GM12878 (cell line): Measurements from ENCODE around the gene TECPR1. TPM values are rescaled to one million over a fixed set of nuclear protein-coding genes. Genes with fewer than 3 reads are reported as not detected.

ENCODE experiments used
- ATAC-seq: fragments of 200-7000 bp; cut with Tn5 transposase; 3 replicates; pipeline ENCODE4 v1.9.1; 2020; ENCODE audit warnings: mild to moderate bottlenecking, moderate library complexity
- BruUV-seq: library from RNA; stranded (reverse); fragments of 400-500 nt; replicated peaks from 2 replicates; lab custom pipeline; 2021; lab: Mats Ljungman, UMichigan
- CTCF ChIA-PET: fragments of 300-600 bp; sonication (Branson Sonifier 250); formaldehyde crosslinking; extraction: SDS; loops from one replicate; lab custom pipeline; 2021; ENCODE audit warnings: inconsistent platforms; lab: Yijun Ruan, JAX
- POLR2A ChIA-PET: fragments of 350-600 bp; formaldehyde crosslinking; extraction: SDS; loops from one replicate; lab custom pipeline; 2021; ENCODE audit warnings: inconsistent platforms; lab: Charles Lee
- RAD21 ChIA-PET: fragments of 300-600 bp; sonication (Branson Sonifier 250); formaldehyde crosslinking; loops from one replicate; lab custom pipeline; 2023; ENCODE audit warnings: antibody characterized with exemption; ENCODE audit not compliant: unreplicated experiment; lab: Charles Lee
- SMC1A ChIA-PET: fragments of 300-600 bp; sonication (Branson Sonifier 250); formaldehyde crosslinking; loops from one replicate; lab custom pipeline; 2023; ENCODE audit not compliant: unreplicated experiment, uncharacterized antibody; lab: Charles Lee
- DNase-seq: peaks from one replicate; pipeline ENCODE4 v3.0.0-alpha.2; 2011; ENCODE audit warnings: low read depth, low spot score
- FAIRE-seq: peaks from 3 replicates; lab custom pipeline; 2011; peaks lifted over from hg19 to GRCh38; lab: Jason Lieb, UNC
- H2AFZ ChIP-seq: 2 replicates; pipeline ENCODE4 v1.6.0; 2011; ENCODE audit warnings: low read depth, low read length, control low read depth; ENCODE audit not compliant: control insufficient read depth
- H3K27ac ChIP-seq: 2 replicates; pipeline ENCODE4 v1.5.1; 2011; ENCODE audit warnings: control low read depth; ENCODE audit not compliant: control insufficient read depth, insufficient read depth
- H3K27me3 ChIP-seq, 2 experiments: replicated peaks in 1 of 2; 2 replicates each; pipeline versions ENCODE4 v1.6.0 to v1.6.1; 2011; ENCODE audit warnings: low read length in 1 of 2; ENCODE audit not compliant: control insufficient read depth in 2 of 2, insufficient read depth in 2 of 2
- H3K36me3 ChIP-seq, 2 experiments: 2 replicates each; pipeline ENCODE4 v1.5.1; 2011; ENCODE audit warnings: low read length in 1 of 2; ENCODE audit not compliant: control insufficient read depth in 2 of 2, insufficient read depth in 2 of 2
- H3K4me1 ChIP-seq: 2 replicates; pipeline ENCODE4 v1.6.1; 2011; ENCODE audit warnings: mild to moderate bottlenecking, low read length, moderate library complexity, mixed read lengths; ENCODE audit not compliant: control insufficient read depth, insufficient read depth
- H3K4me2 ChIP-seq: 2 replicates; pipeline ENCODE4 v1.6.0; 2011; ENCODE audit warnings: control low read depth; ENCODE audit not compliant: control insufficient read depth, insufficient read depth
- H3K4me3 ChIP-seq: fragments of 200-600 bp; sonication (generic); 2 replicates; pipeline ENCODE4 v1.5.1; 2016
- H3K79me2 ChIP-seq: 2 replicates; pipeline ENCODE4 v1.6.0; 2011; ENCODE audit warnings: low read length; ENCODE audit not compliant: control insufficient read depth, insufficient read depth
- H3K9ac ChIP-seq: 2 replicates; pipeline ENCODE4 v1.8.0; 2011; ENCODE audit warnings: low read length, control low read depth, mixed read lengths; ENCODE audit not compliant: control insufficient read depth, insufficient read depth
- H3K9me3 ChIP-seq: replicated peaks from 3 replicates; pipeline ENCODE4 v1.5.1; 2011; ENCODE audit warnings: mild to moderate bottlenecking, low read length; ENCODE audit not compliant: control insufficient read depth, insufficient read depth
- H4K20me1 ChIP-seq: 2 replicates; pipeline ENCODE4 v1.6.0; 2011; ENCODE audit not compliant: control insufficient read depth, insufficient read depth
- CHD4 ChIP-seq: fragments of 200-600 bp; sonication (generic); IDR thresholded peaks from 2 replicates; pipeline ENCODE4 v1.6.1; 2016; ENCODE audit warnings: mild to moderate bottlenecking
- MTA2 ChIP-seq: fragments of 450-650 bp; IDR thresholded peaks from 2 replicates; pipeline ENCODE4 v1.6.1; 2016; ENCODE audit warnings: low read depth, mild to moderate bottlenecking, moderate library complexity
- NFXL1 ChIP-seq: fragments of 450-650 bp; IDR thresholded peaks from 2 replicates; pipeline ENCODE4 v1.6.1; 2017; ENCODE audit warnings: antibody characterized with exemption, mild to moderate bottlenecking, borderline replicate concordance
- RAD21 ChIP-seq: IDR thresholded peaks from 2 replicates; pipeline ENCODE4 v1.6.1; 2011; ENCODE audit warnings: mild to moderate bottlenecking, low read depth, low read length, moderate library complexity; ENCODE audit not compliant: insufficient read depth
- SUPT20H ChIP-seq: IDR thresholded peaks from 2 replicates; pipeline ENCODE4 v1.6.1; 2011; ENCODE audit warnings: low read depth, mild to moderate bottlenecking, low read length, moderate library complexity, borderline replicate concordance; ENCODE audit not compliant: control insufficient read depth
- ZNF217 ChIP-seq: fragments of 450-650 bp; IDR thresholded peaks from 2 replicates; pipeline ENCODE4 v1.6.1; 2017; ENCODE audit warnings: antibody characterized with exemption, mild to moderate bottlenecking
- WGBS: methylation state at CpG from one replicate; pipeline ENCODE4 v1.1.6; 2016; ENCODE audit warnings: low lambda C conversion rate; ENCODE audit not compliant: insufficient replicate concordance, insufficient coverage; ENCODE audit errors: missing lambda C conversion rate; 5-methylcytosine and 5-hydroxymethylcytosine counted together
- in situ Hi-C: fragments of 300-500 bp; cut with MboI; formaldehyde crosslinking; loops from 9 replicates; pipeline ENCODE4 v1.14.3; 2018; ENCODE audit warnings: mixed read lengths
- intact Hi-C: fragments of 100-400 bp; cut with micrococcal nuclease; formaldehyde crosslinking; loops from one replicate; pipeline ENCODE4 v1.14.2; 2022; ENCODE audit not compliant: unreplicated experiment
- polyA plus RNA-seq, 11 experiments: library from polyadenylated mRNA; depleted of rRNA in 4 of 11; unstranded in 6 of 11; stranded (reverse) in 5 of 11; fragments of >200 nt; fragmentation: Nextera tagmentation in 4 of 11; fragmentation: Illumina TruSeq in 1 of 11; extraction: Ambion mirVana in 4 of 11; extraction: Trizol in 1 of 11; gene quantifications; 1 replicate in 1 of 11; 2 replicates in 10 of 11; pipeline versions ENCODE4 v1.2.1 to v1.2.3, GENCODE V29; 2011 to 2016; ENCODE audit warnings: inconsistent platforms in 2 of 11, missing spikeins in 2 of 11, low read depth in 1 of 11
- total RNA-seq, 4 experiments: library from RNA; depleted of rRNA in 3 of 4; stranded (reverse); fragments of >200 nt in 3 of 4; fragmentation: Illumina TruSeq in 1 of 4; extraction: Trizol in 1 of 4; gene quantifications; 2 replicates each; pipeline versions ENCODE4 v1.2.1 to v1.2.3, GENCODE V29; 2013 to 2021
- TF ChIP-seq, protein P1 (sequence below): fragments of 450-650 bp; IDR thresholded peaks from 2 replicates; pipeline ENCODE4 v1.6.1; 2014; ENCODE audit warnings: mild to moderate bottlenecking
- TF ChIP-seq, protein P2 (sequence below): fragments of 450-650 bp; IDR thresholded peaks from 2 replicates; pipeline ENCODE4 v1.6.1; 2017; ENCODE audit warnings: antibody characterized with exemption, mild to moderate bottlenecking, moderate library complexity
- TF ChIP-seq, protein P3 (sequence below), 3 experiments: IDR thresholded peaks in 2 of 3; conservative IDR thresholded peaks in 1 of 3; 2 replicates each; pipeline ENCODE4 v1.5.1; 2011; ENCODE audit warnings: low read depth in 3 of 3, low read length in 3 of 3, mild to moderate bottlenecking in 3 of 3, control low read depth in 2 of 3, moderate library complexity in 2 of 3, inconsistent platforms in 1 of 3, mixed read lengths in 1 of 3; ENCODE audit not compliant: control insufficient read depth in 2 of 3, insufficient read depth in 1 of 3; ENCODE audit errors: extremely low read depth in 1 of 3
- TF ChIP-seq, protein P4 (sequence below): IDR thresholded peaks from 2 replicates; pipeline ENCODE4 v1.6.1; 2012; ENCODE audit warnings: improper control_type of control experiment, low read depth, low read length; ENCODE audit not compliant: insufficient replicate concordance

The TECPR1 gene
- total and polyA plus RNA-seq, 10 of the 15 experiments (the other 5 are each of a cell fraction or from before 2014, with no cell fraction given) = 0.26 to 16.8 (median 4.2) TPM

GRCh38 chr7:98267303-98267702, 15.3 kb upstream of the TECPR1 start (continued):
- TF ChIP-seq, protein P1, sequence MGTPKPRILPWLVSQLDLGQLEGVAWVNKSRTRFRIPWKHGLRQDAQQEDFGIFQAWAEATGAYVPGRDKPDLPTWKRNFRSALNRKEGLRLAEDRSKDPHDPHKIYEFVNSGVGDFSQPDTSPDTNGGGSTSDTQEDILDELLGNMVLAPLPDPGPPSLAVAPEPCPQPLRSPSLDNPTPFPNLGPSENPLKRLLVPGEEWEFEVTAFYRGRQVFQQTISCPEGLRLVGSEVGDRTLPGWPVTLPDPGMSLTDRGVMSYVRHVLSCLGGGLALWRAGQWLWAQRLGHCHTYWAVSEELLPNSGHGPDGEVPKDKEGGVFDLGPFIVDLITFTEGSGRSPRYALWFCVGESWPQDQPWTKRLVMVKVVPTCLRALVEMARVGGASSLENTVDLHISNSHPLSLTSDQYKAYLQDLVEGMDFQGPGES = no peak
- no peak for TF ChIP-seq SUPT20H
- TF ChIP-seq ZNF217 = no peak
- TF ChIP-seq MTA2 = no peak

GRCh38 chr7:98266840-98267239, 14.8 kb upstream of the TECPR1 start:
- FAIRE-seq (no peak), ATAC-seq (peak; percentile 79), DNase-seq (no peak)
- no peaks in the 10 kb centered on the region for H3K79me2 ChIP-seq
- H3K9me3 ChIP-seq = no peaks in the 10 kb centered on the region; the same call in 2 of the 3 replicates
- no peak overlapping the region for H3K27ac ChIP-seq
- H3K9ac ChIP-seq = no peak overlapping the region
- intact Hi-C loops (no loop called here), in situ Hi-C loops (no loop called here)
- H3K4me2 ChIP-seq = no peak overlapping the region
- 36% methylated on average over 2 of the region's 2 CpGs for WGBS
- no peaks in the 10 kb centered on the region for H3K36me3 ChIP-seq
- H3K4me1 ChIP-seq = no peaks in the 10 kb centered on the region
- ChIA-PET SMC1A (interaction anchor here (0.6 to 2.0 kb wide), 2 partner anchors 135 to 387 kb away, joined by 3 to 5 read pairs; partner anchors contain the start of gene BAIAP2L1), POLR2A (no interaction called here), CTCF (interaction anchor here (1.5 to 3.1 kb wide), 2 partner anchors 135 to 161 kb away, joined by 4 to 19 read pairs; partner anchors contain the start of genes BAIAP2L1 and LMTK2), RAD21 (interaction anchor here (0.6 kb wide), 1 partner anchor 132 kb away, joined by 3 read pairs; no protein-coding TSS in a partner anchor)
- H3K27me3 ChIP-seq = no peaks in the 10 kb centered on the region
- H2AFZ ChIP-seq = no peak overlapping the region
- H4K20me1 ChIP-seq = no peaks in the 10 kb centered on the region
- BruUV-seq = no TSS peak
- H3K4me3 ChIP-seq = no peak overlapping the region
- TF ChIP-seq, protein P2, sequence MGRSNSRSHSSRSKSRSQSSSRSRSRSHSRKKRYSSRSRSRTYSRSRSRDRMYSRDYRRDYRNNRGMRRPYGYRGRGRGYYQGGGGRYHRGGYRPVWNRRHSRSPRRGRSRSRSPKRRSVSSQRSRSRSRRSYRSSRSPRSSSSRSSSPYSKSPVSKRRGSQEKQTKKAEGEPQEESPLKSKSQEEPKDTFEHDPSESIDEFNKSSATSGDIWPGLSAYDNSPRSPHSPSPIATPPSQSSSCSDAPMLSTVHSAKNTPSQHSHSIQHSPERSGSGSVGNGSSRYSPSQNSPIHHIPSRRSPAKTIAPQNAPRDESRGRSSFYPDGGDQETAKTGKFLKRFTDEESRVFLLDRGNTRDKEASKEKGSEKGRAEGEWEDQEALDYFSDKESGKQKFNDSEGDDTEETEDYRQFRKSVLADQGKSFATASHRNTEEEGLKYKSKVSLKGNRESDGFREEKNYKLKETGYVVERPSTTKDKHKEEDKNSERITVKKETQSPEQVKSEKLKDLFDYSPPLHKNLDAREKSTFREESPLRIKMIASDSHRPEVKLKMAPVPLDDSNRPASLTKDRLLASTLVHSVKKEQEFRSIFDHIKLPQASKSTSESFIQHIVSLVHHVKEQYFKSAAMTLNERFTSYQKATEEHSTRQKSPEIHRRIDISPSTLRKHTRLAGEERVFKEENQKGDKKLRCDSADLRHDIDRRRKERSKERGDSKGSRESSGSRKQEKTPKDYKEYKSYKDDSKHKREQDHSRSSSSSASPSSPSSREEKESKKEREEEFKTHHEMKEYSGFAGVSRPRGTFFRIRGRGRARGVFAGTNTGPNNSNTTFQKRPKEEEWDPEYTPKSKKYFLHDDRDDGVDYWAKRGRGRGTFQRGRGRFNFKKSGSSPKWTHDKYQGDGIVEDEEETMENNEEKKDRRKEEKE = no peak
- TF ChIP-seq RAD21 (0 out of 2 replicates have a peak, but pooled peaks have one; percentile 6), CHD4 (no peak), NFXL1 (no peak)
- TF ChIP-seq, protein P3, sequence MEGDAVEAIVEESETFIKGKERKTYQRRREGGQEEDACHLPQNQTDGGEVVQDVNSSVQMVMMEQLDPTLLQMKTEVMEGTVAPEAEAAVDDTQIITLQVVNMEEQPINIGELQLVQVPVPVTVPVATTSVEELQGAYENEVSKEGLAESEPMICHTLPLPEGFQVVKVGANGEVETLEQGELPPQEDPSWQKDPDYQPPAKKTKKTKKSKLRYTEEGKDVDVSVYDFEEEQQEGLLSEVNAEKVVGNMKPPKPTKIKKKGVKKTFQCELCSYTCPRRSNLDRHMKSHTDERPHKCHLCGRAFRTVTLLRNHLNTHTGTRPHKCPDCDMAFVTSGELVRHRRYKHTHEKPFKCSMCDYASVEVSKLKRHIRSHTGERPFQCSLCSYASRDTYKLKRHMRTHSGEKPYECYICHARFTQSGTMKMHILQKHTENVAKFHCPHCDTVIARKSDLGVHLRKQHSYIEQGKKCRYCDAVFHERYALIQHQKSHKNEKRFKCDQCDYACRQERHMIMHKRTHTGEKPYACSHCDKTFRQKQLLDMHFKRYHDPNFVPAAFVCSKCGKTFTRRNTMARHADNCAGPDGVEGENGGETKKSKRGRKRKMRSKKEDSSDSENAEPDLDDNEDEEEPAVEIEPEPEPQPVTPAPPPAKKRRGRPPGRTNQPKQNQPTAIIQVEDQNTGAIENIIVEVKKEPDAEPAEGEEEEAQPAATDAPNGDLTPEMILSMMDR (IDR thresholded peaks at IDR 0.05 in 2 of 3, conservative IDR thresholded peaks at IDR 0.05 in 1 of 3; ENCODE audit: control insufficient read depth in 2 of 3, extremely low read depth in 1 of 3, insufficient read depth in 1 of 3, low read depth in 3 of 3, low read length in 3 of 3) = peak; percentile 20 to 41 (median 24); a peak in 2 of 6 replicates
- TF ChIP-seq, protein P4, sequence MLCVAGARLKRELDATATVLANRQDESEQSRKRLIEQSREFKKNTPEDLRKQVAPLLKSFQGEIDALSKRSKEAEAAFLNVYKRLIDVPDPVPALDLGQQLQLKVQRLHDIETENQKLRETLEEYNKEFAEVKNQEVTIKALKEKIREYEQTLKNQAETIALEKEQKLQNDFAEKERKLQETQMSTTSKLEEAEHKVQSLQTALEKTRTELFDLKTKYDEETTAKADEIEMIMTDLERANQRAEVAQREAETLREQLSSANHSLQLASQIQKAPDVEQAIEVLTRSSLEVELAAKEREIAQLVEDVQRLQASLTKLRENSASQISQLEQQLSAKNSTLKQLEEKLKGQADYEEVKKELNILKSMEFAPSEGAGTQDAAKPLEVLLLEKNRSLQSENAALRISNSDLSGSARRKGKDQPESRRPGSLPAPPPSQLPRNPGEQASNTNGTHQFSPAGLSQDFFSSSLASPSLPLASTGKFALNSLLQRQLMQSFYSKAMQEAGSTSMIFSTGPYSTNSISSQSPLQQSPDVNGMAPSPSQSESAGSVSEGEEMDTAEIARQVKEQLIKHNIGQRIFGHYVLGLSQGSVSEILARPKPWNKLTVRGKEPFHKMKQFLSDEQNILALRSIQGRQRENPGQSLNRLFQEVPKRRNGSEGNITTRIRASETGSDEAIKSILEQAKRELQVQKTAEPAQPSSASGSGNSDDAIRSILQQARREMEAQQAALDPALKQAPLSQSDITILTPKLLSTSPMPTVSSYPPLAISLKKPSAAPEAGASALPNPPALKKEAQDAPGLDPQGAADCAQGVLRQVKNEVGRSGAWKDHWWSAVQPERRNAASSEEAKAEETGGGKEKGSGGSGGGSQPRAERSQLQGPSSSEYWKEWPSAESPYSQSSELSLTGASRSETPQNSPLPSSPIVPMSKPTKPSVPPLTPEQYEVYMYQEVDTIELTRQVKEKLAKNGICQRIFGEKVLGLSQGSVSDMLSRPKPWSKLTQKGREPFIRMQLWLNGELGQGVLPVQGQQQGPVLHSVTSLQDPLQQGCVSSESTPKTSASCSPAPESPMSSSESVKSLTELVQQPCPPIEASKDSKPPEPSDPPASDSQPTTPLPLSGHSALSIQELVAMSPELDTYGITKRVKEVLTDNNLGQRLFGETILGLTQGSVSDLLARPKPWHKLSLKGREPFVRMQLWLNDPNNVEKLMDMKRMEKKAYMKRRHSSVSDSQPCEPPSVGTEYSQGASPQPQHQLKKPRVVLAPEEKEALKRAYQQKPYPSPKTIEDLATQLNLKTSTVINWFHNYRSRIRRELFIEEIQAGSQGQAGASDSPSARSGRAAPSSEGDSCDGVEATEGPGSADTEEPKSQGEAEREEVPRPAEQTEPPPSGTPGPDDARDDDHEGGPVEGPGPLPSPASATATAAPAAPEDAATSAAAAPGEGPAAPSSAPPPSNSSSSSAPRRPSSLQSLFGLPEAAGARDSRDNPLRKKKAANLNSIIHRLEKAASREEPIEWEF = no peak
